ENCODE measurements around the gene RPL18. TPM values are rescaled to one million over a fixed set of nuclear protein-coding genes. Genes with fewer than 3 reads are reported as not detected.

The RPL18 gene
- total and polyA plus RNA-seq, 12 donors = 493 to 2,257 (median 564) TPM

GRCh38 chr19:48664476-48664875 lies 45.5 kb upstream of the RPL18 start:
- H3K27me3 ChIP-seq = no peaks in the 10 kb centered on the region
- H3K4me1 ChIP-seq = peaks cover 0 to 15% (median 9%) of the 10 kb centered on the region in 9 donors
- H3K4me3 ChIP-seq = no peak overlapping the region
- no peak for DNase-seq
- no peak for TF ChIP-seq CTCF (IDR thresholded peaks at IDR 0.05)
- no peak for ATAC-seq
- no peak overlapping the region for H3K27ac ChIP-seq
- 84 to 88% methylated on average over 14 of the region's 14 CpGs for WGBS, 2 donors
- no peaks in the 10 kb centered on the region for H3K9me3 ChIP-seq
- intact Hi-C loops (cut with DNase I) = no loop called here
- no peaks in the 10 kb centered on the region for H3K36me3 ChIP-seq

- TF ChIP-seq CTCF (IDR thresholded peaks at IDR 0.05) = no peak
- Histone ChIP-seq H3K4me1 (peaks cover 0 to 15% (median 9%) of the 10 kb centered on the region in 9 donors), H3K27me3 (no peaks in the 10 kb centered on the region), H3K4me3 (no peak overlapping the region), H3K36me3 (no peaks in the 10 kb centered on the region), H3K27ac (no peak overlapping the region), H3K9me3 (no peaks in the 10 kb centered on the region)
- ATAC-seq (no peak), DNase-seq (no peak)
- WGBS, 2 donors = 91 to 92% methylated on average over 4 of the region's 4 CpGs
- intact Hi-C loops (cut with DNase I) = no loop called here
These were observed 44.7 kb upstream of the RPL18 start for GRCh38 chr19:48663667-48664066.

DNA sequence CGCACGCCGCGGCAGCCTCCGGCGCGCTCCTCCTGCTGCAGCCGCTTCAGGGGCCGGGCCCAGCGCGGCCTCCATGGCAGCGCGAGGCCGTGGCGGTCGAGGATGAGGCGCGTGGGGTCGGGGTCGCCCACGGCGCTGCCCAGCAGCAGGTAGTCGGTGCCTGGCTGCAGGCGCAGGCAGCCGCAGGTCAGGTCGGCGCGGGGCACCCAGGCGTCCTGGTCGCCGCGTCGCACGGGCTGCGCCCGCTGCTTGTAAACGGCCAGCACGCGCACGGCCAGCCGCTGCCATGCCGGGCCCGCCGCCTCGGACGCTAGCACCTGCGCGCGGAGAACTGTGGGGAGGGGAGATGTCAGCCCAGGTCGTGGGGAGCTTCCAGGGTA lies 42.7 kb upstream of the RPL18 start:
- peaks cover 0 to 15% (median 9%) of the 10 kb centered on the region in 9 donors for H3K4me1 ChIP-seq
- no peak overlapping the region for H3K4me3 ChIP-seq
- intact Hi-C loops (cut with DNase I) = no loop called here
- peak in 1 of 8 donors; percentile 10 for ATAC-seq
- TF ChIP-seq CTCF (IDR thresholded peaks at IDR 0.05) = no peak
- WGBS, 2 donors = 92% methylated on average over 38 to 50 of the region's 50 CpGs
- peak overlapping the region in 1 of 10 donors; percentile 2 for H3K27ac ChIP-seq
- H3K9me3 ChIP-seq = no peaks in the 10 kb centered on the region
- no peak for DNase-seq
- no peaks in the 10 kb centered on the region for H3K27me3 ChIP-seq
- no peaks in the 10 kb centered on the region for H3K36me3 ChIP-seq

DNA sequence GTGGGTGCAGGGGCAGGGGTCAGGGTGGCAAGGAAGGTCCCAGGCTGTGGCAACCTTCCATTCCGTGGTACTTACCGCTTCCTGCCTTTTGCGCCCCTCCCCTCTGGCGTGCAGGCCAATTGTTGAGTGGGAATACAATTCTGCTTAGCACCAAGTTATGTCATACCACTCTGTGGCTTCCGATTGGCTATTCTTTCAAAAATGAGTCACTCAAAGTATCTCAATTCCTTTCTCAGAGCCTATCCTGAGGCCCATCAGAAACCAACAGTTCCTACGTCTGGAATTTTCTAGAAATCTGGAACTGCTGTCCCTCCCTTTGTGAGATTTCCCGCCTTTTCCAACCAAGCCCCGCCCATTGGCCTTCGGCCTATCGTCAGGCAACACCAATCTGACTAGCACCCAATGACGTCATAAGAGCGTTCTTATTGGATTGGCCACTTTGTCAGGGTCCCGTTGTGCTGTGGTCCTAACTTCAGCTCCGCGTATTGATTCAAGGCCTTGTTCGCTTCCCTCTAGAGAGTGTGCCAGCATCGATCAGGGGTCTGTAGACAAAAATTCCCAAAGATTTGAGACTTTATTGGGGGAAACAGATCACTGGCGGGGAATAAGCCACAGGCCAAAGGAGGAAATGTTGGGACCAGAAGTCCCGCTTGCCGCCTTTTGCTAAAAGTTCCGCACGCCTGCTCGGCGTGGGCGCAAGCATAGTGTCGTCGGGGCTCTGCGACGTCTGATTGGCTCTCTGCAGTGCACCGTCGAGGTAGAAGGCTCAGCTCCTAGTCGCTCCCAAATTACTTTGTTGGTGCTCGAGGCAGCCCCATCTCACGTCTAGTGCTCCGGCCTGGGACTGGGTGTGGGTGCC lies 42.1 kb upstream of the RPL18 start:
- ATAC-seq (peak; percentile 81 to 96 (median 95)), DNase-seq (peak; percentile 86 to 94)
- no peak for TF ChIP-seq CTCF (IDR thresholded peaks at IDR 0.05)
- Histone ChIP-seq H3K9me3 (no peaks in the 10 kb centered on the region), H3K4me3 (peak overlapping the region in 4 of 10 donors; percentile 1 to 14 (median 6)), H3K4me1 (peaks cover 0 to 15% (median 9%) of the 10 kb centered on the region in 9 donors), H3K27ac (peak overlapping the region in 9 of 10 donors; percentile 2 to 75 (median 48)), H3K27me3 (no peaks in the 10 kb centered on the region), H3K36me3 (no peaks in the 10 kb centered on the region)
- intact Hi-C loops (cut with DNase I) = no loop called here
- WGBS, 2 donors = 55 to 68% methylated on average over 35 of the region's 35 CpGs
